ENCODE data around the gene KIAA0513.

The KIAA0513 gene

DNA sequence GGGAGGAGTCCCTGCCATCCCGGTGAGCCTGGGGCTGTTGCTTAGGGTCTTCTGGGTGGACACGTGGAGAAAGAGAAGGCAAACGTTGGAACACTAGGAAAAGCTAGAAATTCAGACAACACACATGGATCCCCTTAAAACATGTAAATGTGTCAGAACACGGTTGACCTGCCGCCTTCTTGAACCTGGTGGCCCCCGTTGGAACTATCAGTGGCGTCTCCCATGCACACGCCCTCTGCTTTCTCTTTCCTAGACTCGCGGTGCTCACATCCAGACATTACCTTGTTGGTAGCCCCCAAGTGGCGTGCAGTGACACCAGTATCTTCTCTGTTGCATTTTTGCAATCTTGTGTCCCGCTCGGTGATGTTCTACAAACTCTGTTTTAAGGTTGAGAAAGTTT, 66.1 kb downstream of the KIAA0513 start:
- Histone ChIP-seq H3K27ac (ENCODE audit: low read depth, low read length) (no peak overlapping the region), H3K4me3 (ENCODE audit: low read depth, low read length) (no peak overlapping the region), H3K9me3 (ENCODE audit: control insufficient read depth, insufficient read depth, low read depth, low read length) (no peaks in the 10 kb centered on the region), H3K4me1 (ENCODE audit: control insufficient read depth, insufficient read depth, low read length) (peaks cover 13% of the 10 kb centered on the region; the same call in 1 of the 2 replicates), H3K36me3 (ENCODE audit: control insufficient read depth, insufficient read depth, low read length) (no peaks in the 10 kb centered on the region), H3K27me3 (ENCODE audit: control insufficient read depth, insufficient read depth, low read length) (no peaks in the 10 kb centered on the region), H3K9ac (ENCODE audit: low read length) (no peak overlapping the region)

GRCh38 chr16:85094176-85094805, 66.7 kb downstream of the KIAA0513 start:
- Histone ChIP-seq H3K9ac (ENCODE audit: low read length) (no peak overlapping the region), H3K27me3 (ENCODE audit: control insufficient read depth, insufficient read depth, low read length) (no peaks in the 10 kb centered on the region), H3K4me1 (ENCODE audit: control insufficient read depth, insufficient read depth, low read length) (peaks cover 13% of the 10 kb centered on the region; the same call in 1 of the 2 replicates), H3K36me3 (ENCODE audit: control insufficient read depth, insufficient read depth, low read length) (no peaks in the 10 kb centered on the region), H3K4me3 (ENCODE audit: low read depth, low read length) (no peak overlapping the region), H3K9me3 (ENCODE audit: control insufficient read depth, insufficient read depth, low read depth, low read length) (no peaks in the 10 kb centered on the region), H3K27ac (ENCODE audit: low read depth, low read length) (no peak overlapping the region)

DNA sequence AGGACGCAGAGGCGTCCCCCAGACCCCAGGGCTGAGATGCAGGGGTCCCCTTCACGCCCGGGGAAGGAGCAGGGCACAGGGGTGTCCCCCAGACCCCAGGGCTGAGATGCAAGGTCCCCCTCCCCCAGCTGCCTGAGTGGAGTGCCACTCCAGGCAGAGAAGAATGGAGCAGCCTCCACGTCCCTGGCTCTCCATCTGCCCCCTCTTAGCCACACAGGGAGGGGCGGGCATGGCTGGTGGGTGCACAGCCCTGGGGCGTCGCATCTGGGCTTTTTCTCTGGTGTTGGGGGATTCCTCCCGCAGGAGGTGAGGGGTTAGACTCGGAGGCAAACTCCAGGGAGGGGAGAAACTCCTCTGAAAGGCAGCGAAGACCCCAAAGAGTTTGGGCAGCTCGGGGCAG, 67.2 kb downstream of the KIAA0513 start:
- Histone ChIP-seq H3K9me3 (ENCODE audit: control insufficient read depth, insufficient read depth, low read depth, low read length) (no peaks in the 10 kb centered on the region), H3K27me3 (ENCODE audit: control insufficient read depth, insufficient read depth, low read length) (no peaks in the 10 kb centered on the region), H3K9ac (ENCODE audit: low read length) (no peak overlapping the region), H3K36me3 (ENCODE audit: control insufficient read depth, insufficient read depth, low read length) (no peaks in the 10 kb centered on the region), H3K4me1 (ENCODE audit: control insufficient read depth, insufficient read depth, low read length) (peaks cover 13% of the 10 kb centered on the region; the same call in 1 of the 2 replicates), H3K4me3 (ENCODE audit: low read depth, low read length) (no peak overlapping the region), H3K27ac (ENCODE audit: low read depth, low read length) (no peak overlapping the region)

- Histone ChIP-seq H3K27ac (ENCODE audit: low read depth, low read length) (no peak overlapping the region), H3K27me3 (ENCODE audit: control insufficient read depth, insufficient read depth, low read length) (no peaks in the 10 kb centered on the region), H3K4me1 (ENCODE audit: control insufficient read depth, insufficient read depth, low read length) (peaks cover 9% of the 10 kb centered on the region; the same call in 1 of the 2 replicates), H3K4me3 (ENCODE audit: low read depth, low read length) (no peak overlapping the region), H3K9ac (ENCODE audit: low read length) (no peak overlapping the region), H3K36me3 (ENCODE audit: control insufficient read depth, insufficient read depth, low read length) (no peaks in the 10 kb centered on the region), H3K9me3 (ENCODE audit: control insufficient read depth, insufficient read depth, low read depth, low read length) (no peaks in the 10 kb centered on the region)
Measured at GRCh38 chr16:85096921-85097320, 69.3 kb downstream of the KIAA0513 start.

DNA sequence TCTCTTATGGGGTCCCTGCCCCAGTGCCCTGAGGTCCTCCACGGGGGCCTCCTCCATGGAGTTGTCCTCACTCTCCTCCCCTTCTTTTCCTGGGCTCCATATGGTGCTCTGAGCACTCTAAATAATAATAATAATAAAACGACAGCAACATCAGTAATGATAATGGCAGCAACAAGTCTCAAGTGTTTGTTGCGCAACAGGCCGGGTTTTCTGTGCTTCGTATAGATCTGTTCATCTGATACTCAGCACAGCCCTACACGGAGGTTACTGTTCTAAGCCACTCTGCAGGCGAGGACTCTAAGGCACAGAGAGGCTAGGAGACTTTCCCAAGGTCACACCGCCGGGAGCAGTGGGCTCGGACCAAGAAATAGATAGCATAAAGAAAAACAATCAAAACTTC, 71.0 kb downstream of the KIAA0513 start:
- Histone ChIP-seq H3K36me3 (ENCODE audit: control insufficient read depth, insufficient read depth, low read length) (no peaks in the 10 kb centered on the region), H3K9ac (ENCODE audit: low read length) (no peak overlapping the region), H3K27me3 (ENCODE audit: control insufficient read depth, insufficient read depth, low read length) (no peaks in the 10 kb centered on the region), H3K9me3 (ENCODE audit: control insufficient read depth, insufficient read depth, low read depth, low read length) (no peaks in the 10 kb centered on the region), H3K4me1 (ENCODE audit: control insufficient read depth, insufficient read depth, low read length) (no peaks in the 10 kb centered on the region), H3K27ac (ENCODE audit: low read depth, low read length) (no peak overlapping the region), H3K4me3 (ENCODE audit: low read depth, low read length) (no peak overlapping the region)

DNA sequence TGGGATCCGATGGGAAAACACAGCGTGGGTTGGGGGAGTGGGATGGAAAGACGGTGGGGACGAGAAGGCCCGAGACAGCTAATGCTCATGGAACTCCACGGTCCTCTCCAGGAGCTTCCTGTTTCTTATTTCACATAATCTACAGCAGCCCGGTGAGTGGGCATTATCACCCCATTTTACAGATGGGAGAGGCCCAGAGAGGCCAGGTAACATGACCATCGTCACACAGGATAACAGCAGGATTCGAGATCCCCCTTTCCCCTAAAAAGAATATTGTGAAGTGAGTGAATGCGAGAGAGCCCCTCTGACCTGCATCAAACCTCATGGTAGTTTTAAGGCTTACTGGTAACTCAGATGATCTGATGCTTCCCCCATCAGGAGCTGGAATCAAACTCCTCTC, 72.7 kb downstream of the KIAA0513 start:
- Histone ChIP-seq H3K36me3 (ENCODE audit: control insufficient read depth, insufficient read depth, low read length) (no peaks in the 10 kb centered on the region), H3K4me3 (ENCODE audit: low read depth, low read length) (no peak overlapping the region), H3K27ac (ENCODE audit: low read depth, low read length) (no peak overlapping the region), H3K9me3 (ENCODE audit: control insufficient read depth, insufficient read depth, low read depth, low read length) (no peaks in the 10 kb centered on the region), H3K27me3 (ENCODE audit: control insufficient read depth, insufficient read depth, low read length) (no peaks in the 10 kb centered on the region), H3K4me1 (ENCODE audit: control insufficient read depth, insufficient read depth, low read length) (no peaks in the 10 kb centered on the region), H3K9ac (ENCODE audit: low read length) (no peak overlapping the region)

DNA sequence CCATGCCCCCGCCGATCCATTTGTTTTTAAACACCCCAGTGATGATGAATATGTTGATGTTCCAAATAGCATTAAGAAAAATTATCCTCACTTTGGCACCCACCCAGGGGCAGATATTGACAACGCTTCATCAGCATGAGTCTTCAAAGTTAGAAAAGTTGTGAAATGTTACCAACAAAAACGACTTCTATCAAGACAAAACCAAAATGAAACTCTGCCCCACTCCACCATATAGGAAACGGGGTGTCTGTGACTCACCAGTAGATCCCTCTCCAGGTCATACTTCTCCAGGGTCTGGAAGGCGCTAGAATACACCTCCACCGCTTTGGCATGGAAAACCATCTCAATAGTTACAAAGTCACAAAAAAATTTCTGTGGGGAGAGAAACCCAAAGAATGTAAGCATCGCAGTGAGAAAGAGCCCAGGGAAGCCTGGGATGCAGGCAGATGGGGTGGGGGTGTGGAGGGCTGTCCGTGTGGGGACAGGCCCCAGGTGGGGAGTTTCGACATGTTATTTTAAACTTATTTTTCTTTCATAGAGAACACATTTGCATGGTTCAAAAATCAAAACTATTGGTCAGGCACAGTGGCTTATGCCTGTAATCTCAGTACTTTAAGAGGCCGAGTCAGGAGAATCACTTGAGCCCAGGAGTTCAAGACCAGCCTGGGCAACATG, 74.5 kb downstream of the KIAA0513 start:
- no peak overlapping the region for H3K27ac ChIP-seq (ENCODE audit: low read depth, low read length)
- H3K36me3 ChIP-seq (ENCODE audit: control insufficient read depth, insufficient read depth, low read length), result no peaks in the 10 kb centered on the region
- H3K9me3 ChIP-seq (ENCODE audit: control insufficient read depth, insufficient read depth, low read depth, low read length), result no peaks in the 10 kb centered on the region
- no peak overlapping the region for H3K4me3 ChIP-seq (ENCODE audit: low read depth, low read length)
- no peaks in the 10 kb centered on the region; the same call in 1 of the 2 replicates for H3K27me3 ChIP-seq (ENCODE audit: control insufficient read depth, insufficient read depth, low read length)
- H3K4me1 ChIP-seq (ENCODE audit: control insufficient read depth, insufficient read depth, low read length), result no peaks in the 10 kb centered on the region
- H3K9ac ChIP-seq (ENCODE audit: low read length), result no peak overlapping the region

DNA sequence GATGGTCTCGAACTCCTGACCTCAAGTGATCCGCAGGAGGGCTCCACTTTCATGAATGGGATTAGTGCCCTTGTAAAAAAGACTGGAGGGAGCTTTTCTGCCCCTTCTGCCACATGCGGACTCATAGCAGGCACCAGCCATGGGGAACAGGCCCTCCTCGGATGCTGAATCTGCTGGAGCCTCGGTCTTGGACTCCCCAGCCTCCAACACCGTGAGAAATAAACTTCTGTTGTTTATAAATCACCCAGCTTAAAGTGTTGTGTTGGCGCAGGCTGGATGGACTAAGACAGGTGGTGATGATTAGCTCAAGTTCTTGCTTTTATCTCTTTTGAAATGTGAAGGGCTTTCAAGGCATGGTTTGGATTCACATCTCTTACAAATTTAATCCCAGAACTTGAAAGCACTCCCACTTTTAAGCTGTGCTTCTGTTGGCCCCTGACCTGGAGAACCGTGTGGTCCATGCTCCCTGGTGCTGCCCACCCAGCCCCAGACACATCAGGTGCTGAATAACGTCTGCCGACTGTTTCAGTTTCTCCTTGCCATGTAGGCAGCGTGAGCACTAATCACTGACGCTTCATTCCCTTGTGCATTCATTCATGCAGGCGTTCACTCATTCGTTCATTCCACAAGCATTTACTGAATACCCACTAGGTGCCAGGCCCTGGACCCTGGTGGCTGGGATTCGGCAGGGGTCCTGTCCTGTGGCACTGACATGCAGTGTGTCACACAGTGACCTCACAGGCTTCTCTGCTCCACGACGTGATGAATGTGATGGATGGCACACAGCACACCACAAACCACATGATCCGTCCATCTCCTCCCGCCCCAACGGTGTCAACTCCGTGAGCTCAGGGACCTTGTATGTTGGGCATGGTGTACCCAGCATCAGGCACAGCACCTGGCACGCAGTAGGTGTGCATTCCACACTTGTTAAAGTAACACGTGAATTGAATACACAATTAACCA, 75.8 kb downstream of the KIAA0513 start:
- H3K27ac ChIP-seq (ENCODE audit: low read depth, low read length), result no peak overlapping the region
- H3K9me3 ChIP-seq (ENCODE audit: control insufficient read depth, insufficient read depth, low read depth, low read length), result no peaks in the 10 kb centered on the region
- H3K36me3 ChIP-seq (ENCODE audit: control insufficient read depth, insufficient read depth, low read length), result no peaks in the 10 kb centered on the region
- H3K4me1 ChIP-seq (ENCODE audit: control insufficient read depth, insufficient read depth, low read length), result no peaks in the 10 kb centered on the region
- no peaks in the 10 kb centered on the region; the same call in 1 of the 2 replicates for H3K27me3 ChIP-seq (ENCODE audit: control insufficient read depth, insufficient read depth, low read length)
- H3K9ac ChIP-seq (ENCODE audit: low read length), result no peak overlapping the region
- no peak overlapping the region for H3K4me3 ChIP-seq (ENCODE audit: low read depth, low read length)

DNA sequence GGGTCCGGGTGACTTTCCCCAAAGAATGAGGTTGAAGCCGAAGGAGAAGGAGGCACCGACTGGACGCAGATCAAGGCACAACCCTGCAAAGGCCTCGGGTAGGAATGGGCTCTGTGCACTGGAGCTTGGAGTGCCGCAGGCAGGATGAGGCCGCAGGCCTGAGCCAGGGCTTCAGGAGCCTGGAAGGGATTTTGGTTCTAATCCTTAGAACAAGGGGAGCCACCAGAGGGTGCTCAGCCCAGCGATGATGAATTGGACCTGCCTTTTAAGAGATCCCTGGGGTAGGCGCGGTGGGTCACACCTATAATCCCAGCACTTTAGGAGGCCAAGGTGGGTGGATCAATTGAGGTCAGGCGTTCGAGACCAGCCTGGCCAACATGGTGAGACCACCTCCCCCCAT, 76.6 kb downstream of the KIAA0513 start:
- no peaks in the 10 kb centered on the region for H3K36me3 ChIP-seq (ENCODE audit: control insufficient read depth, insufficient read depth, low read length)
- H3K4me3 ChIP-seq (ENCODE audit: low read depth, low read length), result no peak overlapping the region
- no peak overlapping the region for H3K27ac ChIP-seq (ENCODE audit: low read depth, low read length)
- H3K27me3 ChIP-seq (ENCODE audit: control insufficient read depth, insufficient read depth, low read length), result no peaks in the 10 kb centered on the region; the same call in 1 of the 2 replicates
- H3K4me1 ChIP-seq (ENCODE audit: control insufficient read depth, insufficient read depth, low read length), result no peaks in the 10 kb centered on the region
- H3K9me3 ChIP-seq (ENCODE audit: control insufficient read depth, insufficient read depth, low read depth, low read length), result no peaks in the 10 kb centered on the region
- H3K9ac ChIP-seq (ENCODE audit: low read length), result no peak overlapping the region

DNA sequence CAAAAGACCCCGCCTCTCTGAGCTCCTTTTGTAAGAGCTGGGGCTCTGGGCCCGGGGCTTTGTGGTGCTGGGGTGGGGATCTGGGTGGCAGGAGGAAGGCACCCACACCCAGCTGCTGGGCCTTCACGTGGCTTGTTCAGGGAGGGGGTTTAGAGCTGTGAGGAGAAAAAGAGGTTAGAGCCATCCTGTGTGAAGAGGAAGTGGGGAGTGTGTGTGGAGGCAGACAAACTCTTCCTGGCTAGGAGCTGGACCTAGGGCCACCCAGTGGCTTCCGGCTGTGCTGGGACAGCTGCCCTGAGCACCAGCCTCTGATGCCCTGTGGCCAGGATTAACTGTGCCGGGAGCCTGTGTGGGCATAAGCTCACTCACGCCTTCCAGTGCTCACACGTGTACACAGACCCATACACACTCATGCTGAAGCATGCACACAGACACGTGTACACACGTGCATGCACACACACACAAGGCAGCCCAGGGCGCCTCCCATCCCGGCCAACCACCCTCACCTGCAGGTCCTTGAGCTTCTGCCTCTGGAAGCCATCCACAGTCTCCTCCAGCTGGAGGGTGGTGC, 77.3 kb downstream of the KIAA0513 start:
- H3K4me1 ChIP-seq (ENCODE audit: control insufficient read depth, insufficient read depth, low read length), result no peaks in the 10 kb centered on the region
- no peaks in the 10 kb centered on the region for H3K9me3 ChIP-seq (ENCODE audit: control insufficient read depth, insufficient read depth, low read depth, low read length)
- H3K27me3 ChIP-seq (ENCODE audit: control insufficient read depth, insufficient read depth, low read length), result no peaks in the 10 kb centered on the region; the same call in 1 of the 2 replicates
- H3K36me3 ChIP-seq (ENCODE audit: control insufficient read depth, insufficient read depth, low read length), result no peaks in the 10 kb centered on the region
- H3K27ac ChIP-seq (ENCODE audit: low read depth, low read length), result no peak overlapping the region
- no peak overlapping the region for H3K9ac ChIP-seq (ENCODE audit: low read length)
- no peak overlapping the region for H3K4me3 ChIP-seq (ENCODE audit: low read depth, low read length)
